Ureter (tissue), 1 donor: ENCODE measurements around the gene CCDC68. TPM values are rescaled to one million over a fixed set of nuclear protein-coding genes. Genes with fewer than 3 reads are reported as not detected.

Experiments
- DNase-seq: peaks from one replicate; pipeline ENCODE4 v3.0.0-alpha.2; 2020; ENCODE audit warnings: low spot score
- total RNA-seq: library from RNA; stranded (reverse); gene quantifications from one replicate; pipeline ENCODE4 v1.2.4, GENCODE V29; 2023
- donor health status: DM: yes; HTN: yes; CAD: no.

CCDC68 gene
- total RNA-seq, 1 donor from 2014 or later: 16.5 TPM

DNA sequence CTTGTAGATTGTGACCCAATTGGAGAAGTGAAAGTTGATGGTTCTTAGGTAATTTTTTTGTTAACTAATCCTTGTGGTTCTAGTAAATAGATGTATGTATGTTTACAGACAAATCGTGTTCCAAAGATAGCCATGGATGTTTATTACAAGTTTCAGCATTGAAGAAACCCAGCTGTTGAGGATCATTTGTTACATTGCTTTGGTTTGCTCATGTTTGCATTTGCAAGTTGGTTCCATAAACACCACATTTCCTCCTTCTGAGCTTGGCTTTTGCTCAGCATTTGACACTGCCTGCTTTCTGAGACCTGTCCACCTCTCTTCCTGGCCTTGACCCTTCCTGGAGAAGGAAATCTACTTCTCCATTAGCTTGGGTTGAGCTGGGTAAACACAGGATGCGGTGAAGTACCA lies 1.8 kb upstream of the CCDC68 start:
- DNase-seq: no peak

GRCh38 chr18:54960197-54960596 lies 936 bp upstream of the CCDC68 start:
- DNase-seq: no peak

DNA sequence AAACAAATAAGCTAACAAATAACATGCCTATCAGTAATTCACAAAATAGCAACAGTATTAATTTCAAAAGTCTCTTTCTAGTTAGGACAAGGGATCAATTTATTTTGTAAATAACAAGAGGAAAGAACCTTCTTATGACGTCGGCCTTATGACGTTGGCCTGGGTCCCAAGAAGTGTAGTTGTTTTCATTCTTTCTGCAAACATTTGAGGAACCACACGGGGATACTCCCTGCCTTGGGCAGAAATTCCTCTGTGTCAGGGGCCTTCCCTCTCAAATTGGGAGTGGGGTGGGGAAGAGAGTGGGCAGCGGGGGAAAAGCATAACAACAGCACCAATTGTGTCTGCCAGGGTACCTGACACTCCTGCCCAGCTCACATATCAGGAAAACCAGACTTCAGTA lies 1.3 kb downstream of the CCDC68 start:
- no peak for DNase-seq

- DNase-seq: no peak
Measured at GRCh38 chr18:54957296-54957832, 1.9 kb downstream of the CCDC68 start.

DNA sequence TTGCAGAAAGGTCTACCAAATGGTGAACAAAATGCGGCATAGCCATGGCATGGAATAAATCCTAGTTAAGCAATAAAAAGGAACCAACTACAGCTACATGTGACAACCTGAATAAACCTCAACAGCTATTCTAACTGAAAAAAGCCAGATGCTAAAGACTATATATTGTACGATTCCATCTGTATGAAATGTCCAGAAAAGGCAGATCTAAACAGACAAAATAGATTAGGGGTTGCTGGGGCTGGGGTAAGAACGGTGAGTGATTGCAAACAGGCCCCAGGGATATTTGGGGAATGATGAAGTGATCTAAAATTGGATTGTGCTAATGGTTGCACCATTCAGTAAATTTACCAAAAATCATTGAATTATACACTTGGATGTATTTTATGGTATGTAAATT lies 2.8 kb downstream of the CCDC68 start:
- no peak for DNase-seq

GRCh38 chr18:54952026-54952425 lies 7.2 kb downstream of the CCDC68 start:
- no peak for DNase-seq

DNA sequence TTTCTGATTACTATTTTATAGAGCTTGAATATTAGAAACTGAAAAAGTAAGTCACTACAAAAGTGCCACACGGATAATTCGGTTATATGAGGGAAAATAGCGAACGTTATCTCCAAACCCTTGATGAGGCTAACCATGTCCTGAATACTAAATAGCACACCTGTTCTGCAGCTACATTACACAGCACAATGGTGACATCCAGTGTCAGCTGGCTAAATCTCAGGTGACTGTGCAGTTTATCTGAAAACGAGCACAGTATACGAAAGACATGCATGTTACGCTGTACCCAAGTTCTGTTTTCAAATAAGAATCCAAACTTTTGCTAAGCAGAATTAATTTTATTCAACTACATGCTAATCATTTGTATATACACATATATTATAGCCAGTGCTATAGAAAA lies 9.0 kb downstream of the CCDC68 start:
- no peak for DNase-seq

DNA sequence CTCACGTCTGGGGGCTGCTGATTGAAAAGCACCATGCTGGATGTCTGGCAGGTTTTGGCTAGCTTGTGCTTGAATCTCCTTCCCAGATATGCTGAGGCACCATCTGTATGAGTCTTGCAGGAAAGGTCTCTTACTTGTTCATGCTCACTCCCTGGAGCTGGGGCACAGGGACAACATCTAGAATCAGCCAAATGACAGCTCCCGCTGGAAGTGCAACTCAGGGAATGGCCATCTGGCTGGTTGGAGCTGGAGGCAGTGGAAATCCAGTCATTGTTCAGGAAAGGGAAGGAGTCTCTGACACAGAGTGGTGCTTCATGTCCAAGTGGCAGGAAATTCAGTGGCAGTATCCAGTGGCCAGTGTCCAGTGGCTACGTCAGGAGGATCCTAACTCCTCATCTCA lies 9.7 kb downstream of the CCDC68 start:
- DNase-seq: no peak

DNA sequence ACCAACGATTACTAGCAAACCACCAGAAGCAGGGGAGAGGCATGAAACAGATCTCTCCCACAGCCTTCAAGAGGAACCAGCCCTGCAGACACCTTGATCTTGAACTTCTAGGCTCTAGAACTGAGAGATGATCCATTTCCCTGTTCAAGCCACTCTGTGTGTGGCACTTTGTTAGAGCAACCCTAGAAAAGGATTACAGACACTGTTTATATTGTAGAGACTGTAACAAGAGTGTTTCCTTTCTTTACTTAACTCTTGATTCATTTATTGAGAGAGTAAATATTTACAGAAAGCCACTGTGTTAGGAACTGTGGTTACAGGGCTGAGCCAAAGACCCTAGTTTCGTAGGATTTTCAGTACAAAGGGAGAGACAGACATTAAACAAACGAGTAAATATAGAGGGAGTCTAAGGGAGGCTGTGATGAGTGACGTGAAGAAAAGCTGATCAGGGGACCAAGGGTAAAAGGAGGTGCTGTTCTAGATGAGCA lies 10.9 kb downstream of the CCDC68 start:
- DNase-seq: no peak

DNA sequence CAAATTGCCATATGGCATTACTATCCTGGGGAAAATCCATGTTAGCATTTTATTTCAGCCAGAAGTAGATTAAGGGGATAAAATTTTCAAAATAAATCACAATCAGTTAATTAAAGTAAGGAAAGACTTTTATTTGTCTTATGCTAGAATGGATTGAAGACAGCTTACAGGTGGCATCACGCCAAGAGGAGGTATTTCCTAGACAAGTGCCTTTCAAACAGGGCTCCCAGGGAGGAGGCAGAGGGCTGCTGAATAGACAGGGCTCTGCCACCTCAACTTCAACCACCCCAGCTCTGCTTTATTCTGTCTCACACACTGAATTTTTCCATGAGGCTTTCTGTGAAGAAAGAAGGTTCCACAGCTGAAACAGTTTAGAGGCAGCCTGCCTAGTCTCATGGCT lies 12.2 kb downstream of the CCDC68 start:
- no peak for DNase-seq

GRCh38 chr18:54946149-54946581 lies 13.1 kb downstream of the CCDC68 start:
- DNase-seq: no peak

DNA sequence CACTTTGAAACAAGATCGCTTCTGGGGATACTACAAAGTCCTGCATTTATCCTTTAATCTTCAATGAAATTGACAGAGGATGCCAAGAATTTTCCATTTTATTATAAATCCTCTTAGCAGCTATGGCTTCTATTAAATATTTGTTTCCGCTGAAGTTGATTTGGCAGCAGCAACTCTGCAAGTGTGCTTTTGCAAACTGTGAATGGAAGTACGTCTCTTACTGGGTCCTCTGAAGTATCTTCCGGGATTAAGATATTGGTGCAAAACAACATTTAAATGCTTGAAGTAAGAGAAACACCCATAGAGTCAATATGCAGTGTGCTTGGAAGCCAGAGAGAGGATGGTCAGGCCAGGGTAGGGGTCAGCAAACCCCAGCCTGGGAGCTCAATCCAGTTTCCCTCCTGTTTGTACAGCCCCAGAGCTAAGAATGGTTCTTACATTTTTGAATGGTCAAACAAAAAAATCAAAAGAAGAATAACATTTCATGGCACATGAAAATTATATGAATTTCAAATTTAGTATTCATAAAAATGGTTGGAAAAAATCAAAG lies 13.6 kb downstream of the CCDC68 start:
- DNase-seq: no peak

- DNase-seq: no peak
Measured at GRCh38 chr18:54942569-54942968, 16.7 kb downstream of the CCDC68 start.

- no peak for DNase-seq
Measured at GRCh38 chr18:54942144-54942543, 17.1 kb downstream of the CCDC68 start.

DNA sequence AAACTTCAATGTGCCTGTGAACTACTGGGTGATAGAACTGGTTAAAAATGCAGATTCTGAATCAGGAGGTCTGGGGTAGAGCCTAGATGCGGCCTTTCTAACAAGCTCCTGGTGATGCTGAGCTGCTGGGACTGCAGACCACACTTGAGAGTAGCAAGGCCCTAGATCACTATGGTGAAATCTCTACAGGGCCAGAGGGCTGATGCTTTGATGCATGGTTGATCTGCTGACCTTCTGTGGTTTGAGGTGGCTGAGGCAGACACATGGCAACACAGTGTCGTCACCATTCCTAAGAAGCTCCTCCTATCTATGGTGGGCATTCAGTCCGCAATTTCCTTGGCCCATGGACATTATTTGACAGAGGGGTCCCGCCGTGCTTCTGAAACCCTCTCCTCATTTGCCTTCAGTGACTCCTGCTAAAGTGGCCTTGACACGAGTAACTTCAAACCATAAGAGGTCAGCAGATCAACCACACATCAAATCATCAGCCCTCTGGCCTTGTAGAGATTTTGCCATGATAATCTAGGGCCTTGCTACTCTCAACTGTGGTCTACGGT lies 19.8 kb downstream of the CCDC68 start:
- no peak for DNase-seq

DNA sequence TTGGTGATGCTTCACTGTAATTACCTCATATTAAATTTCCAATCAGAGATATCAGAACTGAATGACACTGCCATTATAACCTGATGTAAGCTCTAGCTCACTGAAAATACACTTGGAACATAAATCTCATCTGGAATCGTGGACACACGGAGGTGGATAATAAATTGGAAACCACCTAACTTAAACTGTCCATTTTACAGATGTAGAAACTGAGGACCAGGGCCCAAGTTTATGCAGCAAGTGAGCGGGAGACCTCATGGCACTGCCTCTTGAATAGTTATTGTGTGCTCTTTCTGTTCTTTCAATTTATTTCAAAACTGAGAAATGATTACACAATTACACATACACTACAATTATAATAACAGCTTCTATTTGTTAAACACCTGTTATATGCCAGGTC lies 20.8 kb downstream of the CCDC68 start:
- no peak for DNase-seq

- no peak for DNase-seq
Measured at GRCh38 chr18:54932472-54932871, 26.8 kb downstream of the CCDC68 start.

GRCh38 chr18:54931152-54931551 lies 28.1 kb downstream of the CCDC68 start:
- no peak for DNase-seq

- DNase-seq: no peak
Measured at GRCh38 chr18:54928236-54928635, 31.0 kb downstream of the CCDC68 start.

GRCh38 chr18:54926593-54927325 lies 32.5 kb downstream of the CCDC68 start:
- no peak for DNase-seq

DNA sequence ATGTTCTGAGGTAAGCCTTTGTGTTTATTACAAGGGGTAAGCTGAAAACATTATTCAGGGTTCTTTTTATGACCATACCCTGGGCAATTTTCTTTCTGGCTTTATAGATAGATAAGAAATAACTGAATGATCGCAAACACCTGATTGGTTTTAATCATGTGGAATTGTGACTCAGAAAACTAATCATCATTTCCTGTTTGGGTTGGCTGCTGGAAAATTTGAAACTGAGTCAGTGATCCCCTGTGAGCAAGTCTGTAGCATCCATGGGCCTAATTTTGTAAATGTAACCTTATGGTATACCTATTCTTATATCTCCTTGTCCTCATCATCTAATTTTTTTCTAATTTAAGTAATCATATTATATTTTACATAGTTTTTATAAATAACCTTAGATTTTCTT lies 34.3 kb downstream of the CCDC68 start:
- no peak for DNase-seq

GRCh38 chr18:54923339-54923956 lies 35.8 kb downstream of the CCDC68 start:
- DNase-seq: no peak

DNA sequence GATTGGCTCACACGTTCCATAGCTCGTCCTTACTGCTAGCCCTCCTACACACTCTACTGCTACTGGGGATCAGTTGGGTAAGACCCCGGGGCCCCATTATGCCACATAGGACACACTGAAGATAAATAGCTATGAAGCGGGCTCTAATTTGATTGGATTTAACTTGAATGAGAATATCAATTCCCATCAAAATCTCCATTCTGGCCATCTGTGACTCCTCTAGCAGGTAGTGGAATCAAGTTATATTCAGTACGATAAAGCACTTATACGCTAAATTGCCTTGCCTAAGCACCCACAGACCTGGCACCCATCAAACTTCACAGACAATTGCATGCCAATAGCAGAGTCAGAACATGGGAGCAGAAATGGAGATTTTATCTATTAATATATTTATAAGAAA lies 39.8 kb downstream of the CCDC68 start:
- no peak for DNase-seq
